NB4 (cell line): ENCODE data around the gene TRMT44.

ENCODE experiments used
- POLR2A ChIP-seq: IDR thresholded peaks from 2 replicates; pipeline ENCODE4 v1.6.1; 2011; ENCODE audit warnings: mild to moderate bottlenecking; ENCODE audit not compliant: insufficient read length; ENCODE audit errors: extremely low read depth
- TF ChIP-seq, protein P1 (sequence below): IDR thresholded peaks from one replicate; pipeline ENCODE4 v1.5.1; 2012; ENCODE audit warnings: low read depth, low read length
- TF ChIP-seq, protein P2 (sequence below): IDR thresholded peaks from 2 replicates; pipeline ENCODE4 v1.6.1; 2011; ENCODE audit warnings: low read depth, low read length

DNA sequence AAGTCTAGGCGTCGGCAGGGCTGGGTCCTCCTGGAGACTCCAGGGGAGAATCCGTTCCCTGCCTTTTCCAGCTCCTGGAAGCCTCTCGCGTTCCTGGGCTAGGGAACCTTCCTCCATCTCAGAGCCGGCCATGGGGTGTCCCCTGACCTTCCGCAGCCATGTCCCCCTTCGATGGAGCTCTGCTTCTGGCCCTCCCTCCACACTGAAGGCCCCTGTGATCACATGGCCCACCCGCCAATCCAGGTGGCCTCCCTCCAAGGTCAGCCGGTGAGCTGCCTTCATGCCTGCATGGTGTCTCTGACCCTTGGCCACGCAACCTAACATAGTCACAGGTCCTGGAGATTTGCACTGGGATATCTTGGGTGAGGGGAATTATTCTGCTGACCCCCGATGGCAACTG, 69.6 kb downstream of the TRMT44 start:
- TF ChIP-seq, protein P1, sequence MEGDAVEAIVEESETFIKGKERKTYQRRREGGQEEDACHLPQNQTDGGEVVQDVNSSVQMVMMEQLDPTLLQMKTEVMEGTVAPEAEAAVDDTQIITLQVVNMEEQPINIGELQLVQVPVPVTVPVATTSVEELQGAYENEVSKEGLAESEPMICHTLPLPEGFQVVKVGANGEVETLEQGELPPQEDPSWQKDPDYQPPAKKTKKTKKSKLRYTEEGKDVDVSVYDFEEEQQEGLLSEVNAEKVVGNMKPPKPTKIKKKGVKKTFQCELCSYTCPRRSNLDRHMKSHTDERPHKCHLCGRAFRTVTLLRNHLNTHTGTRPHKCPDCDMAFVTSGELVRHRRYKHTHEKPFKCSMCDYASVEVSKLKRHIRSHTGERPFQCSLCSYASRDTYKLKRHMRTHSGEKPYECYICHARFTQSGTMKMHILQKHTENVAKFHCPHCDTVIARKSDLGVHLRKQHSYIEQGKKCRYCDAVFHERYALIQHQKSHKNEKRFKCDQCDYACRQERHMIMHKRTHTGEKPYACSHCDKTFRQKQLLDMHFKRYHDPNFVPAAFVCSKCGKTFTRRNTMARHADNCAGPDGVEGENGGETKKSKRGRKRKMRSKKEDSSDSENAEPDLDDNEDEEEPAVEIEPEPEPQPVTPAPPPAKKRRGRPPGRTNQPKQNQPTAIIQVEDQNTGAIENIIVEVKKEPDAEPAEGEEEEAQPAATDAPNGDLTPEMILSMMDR: no peak
- no peak for TF ChIP-seq POLR2A
- TF ChIP-seq, protein P2, sequence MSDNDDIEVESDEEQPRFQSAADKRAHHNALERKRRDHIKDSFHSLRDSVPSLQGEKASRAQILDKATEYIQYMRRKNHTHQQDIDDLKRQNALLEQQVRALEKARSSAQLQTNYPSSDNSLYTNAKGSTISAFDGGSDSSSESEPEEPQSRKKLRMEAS: no peak
